Measurements from ENCODE around the gene PTAFR. TPM values are rescaled to one million over a fixed set of nuclear protein-coding genes. Genes with fewer than 3 reads are reported as not detected.

PTAFR gene
- total RNA-seq, 1 donor from 2014 or later = 3.6 TPM

DNA sequence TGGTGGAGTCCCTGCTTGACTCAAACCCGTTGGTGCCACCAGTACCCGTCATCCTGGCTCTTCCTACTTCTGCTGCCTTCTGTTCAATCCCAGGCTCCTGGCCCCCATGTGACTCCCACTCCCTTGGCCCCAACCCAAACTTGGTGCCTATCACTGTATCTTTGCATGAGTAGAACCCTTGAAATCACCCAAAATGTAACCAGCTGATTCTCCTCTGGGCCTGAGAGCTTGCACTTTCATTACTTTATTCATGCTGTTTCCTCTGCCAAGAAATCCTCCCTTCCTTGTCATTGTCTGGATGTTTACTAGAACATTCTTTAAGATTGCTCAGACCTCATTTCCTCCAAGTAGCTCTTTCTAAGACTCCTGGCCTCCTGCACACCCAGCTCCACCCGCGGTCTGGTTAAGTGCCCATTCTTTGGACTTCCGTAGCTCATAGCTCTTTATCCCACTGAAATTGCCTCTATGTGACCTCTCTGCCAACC is 15.7 kb downstream of the PTAFR start:
- DNase-seq (no peak), ATAC-seq (ENCODE audit: low read depth) (no peak)
- Mint-ChIP-seq H3K27me3 (no peaks in the 10 kb centered on the region), H3K36me3 (ENCODE audit: low read depth) (no peaks in the 10 kb centered on the region), H3K4me1 (no peaks in the 10 kb centered on the region), H3K27ac (no peak overlapping the region), H3K4me3 (no peak overlapping the region), H3K9me3 (no peaks in the 10 kb centered on the region)
- ChIA-PET CTCF (interaction anchor here (0.5 to 1.4 kb wide), 3 partner anchors 9 to 17 kb away, joined by 3 read pairs; no protein-coding TSS in a partner anchor), POLR2A (interaction anchor here (0.6 to 1.2 kb wide), 3 partner anchors 9 to 38 kb away, joined by 3 to 5 read pairs (median 3); no protein-coding TSS in a partner anchor)
- intact Hi-C loops (cut with micrococcal nuclease) = no loop called here
- no peak for TF ChIP-seq CTCF (IDR thresholded peaks at IDR 0.05)

GRCh38 chr1:28159680-28160079 is 16.8 kb downstream of the PTAFR start:
- Mint-ChIP-seq H3K4me3 (no peak overlapping the region), H3K4me1 (peaks cover 2% of the 10 kb centered on the region), H3K27me3 (no peaks in the 10 kb centered on the region), H3K27ac (no peak overlapping the region), H3K9me3 (no peaks in the 10 kb centered on the region), H3K36me3 (ENCODE audit: low read depth) (no peaks in the 10 kb centered on the region)
- CTCF ChIA-PET = no interaction called here
- no peak for TF ChIP-seq CTCF (IDR thresholded peaks at IDR 0.05)
- ATAC-seq (ENCODE audit: low read depth) = no peak
- DNase-seq = no peak
- POLR2A ChIA-PET = interaction anchor here (0.6 to 0.8 kb wide), 2 partner anchors 10 to 68 kb away, joined by 4 read pairs; no protein-coding TSS in a partner anchor
- intact Hi-C loops (cut with micrococcal nuclease) = no loop called here

- no peaks in the 10 kb centered on the region for H3K27me3 Mint-ChIP-seq
- H3K27ac Mint-ChIP-seq = no peak overlapping the region
- intact Hi-C loops (cut with micrococcal nuclease) = no loop called here
- CTCF ChIA-PET = no interaction called here
- TF ChIP-seq CTCF (IDR thresholded peaks at IDR 0.05) = no peak
- DNase-seq = no peak
- ATAC-seq (ENCODE audit: low read depth) = no peak
- no peaks in the 10 kb centered on the region for H3K9me3 Mint-ChIP-seq
- POLR2A ChIA-PET = no interaction called here
- H3K4me3 Mint-ChIP-seq = no peak overlapping the region
- H3K4me1 Mint-ChIP-seq = peaks cover 3% of the 10 kb centered on the region
- no peaks in the 10 kb centered on the region for H3K36me3 Mint-ChIP-seq (ENCODE audit: low read depth)
Observed at GRCh38 chr1:28159243-28159642, 17.2 kb downstream of the PTAFR start.

DNA sequence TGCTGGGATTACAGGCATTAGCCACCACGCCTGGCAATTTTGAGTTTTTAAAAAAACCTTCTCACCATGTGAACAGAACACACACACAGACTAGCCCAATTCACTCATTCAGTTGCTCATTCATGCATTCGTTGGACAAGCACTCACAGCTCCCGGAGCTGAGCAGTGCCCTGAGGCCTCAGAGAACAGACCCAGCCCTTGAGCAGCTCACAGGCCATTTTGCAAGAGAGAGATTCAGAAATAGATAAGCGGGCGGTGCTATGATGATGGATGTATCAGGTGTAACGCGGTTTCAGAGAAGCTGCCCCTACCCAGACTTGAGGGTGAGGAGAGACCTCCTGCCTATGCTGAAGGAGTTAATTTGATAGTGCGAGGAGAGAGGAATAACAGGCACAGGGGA is 18.6 kb downstream of the PTAFR start:
- Mint-ChIP-seq H3K27ac (no peak overlapping the region), H3K4me3 (no peak overlapping the region), H3K36me3 (ENCODE audit: low read depth) (no peaks in the 10 kb centered on the region), H3K27me3 (no peaks in the 10 kb centered on the region), H3K4me1 (peaks cover 3% of the 10 kb centered on the region), H3K9me3 (no peaks in the 10 kb centered on the region)
- intact Hi-C loops (cut with micrococcal nuclease) = no loop called here
- ATAC-seq (ENCODE audit: low read depth) (no peak), DNase-seq (no peak)
- CTCF ChIA-PET = no interaction called here
- no peak for TF ChIP-seq CTCF (IDR thresholded peaks at IDR 0.05)
- POLR2A ChIA-PET = no interaction called here

GRCh38 chr1:28156821-28157220 is 19.7 kb downstream of the PTAFR start:
- H3K36me3 Mint-ChIP-seq (ENCODE audit: low read depth) = no peaks in the 10 kb centered on the region
- CTCF ChIA-PET = no interaction called here
- H3K27ac Mint-ChIP-seq = no peak overlapping the region
- ATAC-seq (ENCODE audit: low read depth) = no peak
- POLR2A ChIA-PET = no interaction called here
- peaks cover 3% of the 10 kb centered on the region for H3K4me1 Mint-ChIP-seq
- no peaks in the 10 kb centered on the region for H3K27me3 Mint-ChIP-seq
- no peak overlapping the region for H3K4me3 Mint-ChIP-seq
- no peaks in the 10 kb centered on the region for H3K9me3 Mint-ChIP-seq
- DNase-seq = no peak
- TF ChIP-seq CTCF (IDR thresholded peaks at IDR 0.05) = no peak
- intact Hi-C loops (cut with micrococcal nuclease) = no loop called here
